OCI-LY1 (cell line): ENCODE measurements around the gene THOC2.

Experiments used
- H2AFZ ChIP-seq: fragments of 200-600 bp; sonication (generic), shearing (Covaris generic); 2 replicates; pipeline ENCODE4 v1.6.0; 2014; ENCODE audit warnings: antibody characterized with exemption, mild to moderate bottlenecking, low read length
- H3F3A ChIP-seq: fragments of 200-600 bp; sonication (generic), shearing (Covaris generic); 2 replicates; pipeline ENCODE4 v1.6.0; 2014; ENCODE audit warnings: mild to moderate bottlenecking, antibody characterized with exemption, low read length, moderate library complexity; ENCODE audit not compliant: insufficient read depth
- H3K27ac ChIP-seq: fragments of 200-600 bp; sonication (generic); 2 replicates; pipeline ENCODE4 v1.5.1; 2014; ENCODE audit warnings: low read length, mixed run types, mild to moderate bottlenecking, low read depth; ENCODE audit not compliant: poor library complexity, severe bottlenecking
- H3K27me3 ChIP-seq: fragments of 200-600 bp; sonication (generic); 2 replicates; pipeline ENCODE4 v1.6.0; 2014; ENCODE audit warnings: antibody characterized with exemption, mild to moderate bottlenecking, low read length, moderate library complexity; ENCODE audit not compliant: insufficient read depth
- H3K36me3 ChIP-seq: fragments of 200-600 bp; sonication (generic); 2 replicates; pipeline ENCODE4 v1.6.1; 2014; ENCODE audit warnings: mild to moderate bottlenecking, antibody characterized with exemption, low read length, moderate library complexity, mixed read lengths; ENCODE audit not compliant: insufficient read depth
- H3K4me1 ChIP-seq: fragments of 200-600 bp; sonication (generic); 2 replicates; pipeline ENCODE4 v1.5.1; 2014; ENCODE audit warnings: mild to moderate bottlenecking, low read length, moderate library complexity; ENCODE audit not compliant: insufficient read depth, severe bottlenecking
- H3K4me2 ChIP-seq: fragments of 200-600 bp; sonication (generic), shearing (Covaris generic); 2 replicates; pipeline ENCODE4 v1.6.1; 2014; ENCODE audit warnings: low read length
- H3K4me3 ChIP-seq: fragments of 200-600 bp; sonication (generic); 2 replicates; pipeline ENCODE4 v1.5.1; 2014; ENCODE audit warnings: low read length, low read depth, mild to moderate bottlenecking, mixed read lengths; ENCODE audit not compliant: poor library complexity, severe bottlenecking
- H3K79me2 ChIP-seq: fragments of 200-600 bp; shearing (Covaris generic); 2 replicates; pipeline ENCODE4 v1.6.1; 2016; ENCODE audit warnings: mixed run types, low read length, mixed read lengths; ENCODE audit not compliant: insufficient read depth
- H3K9ac ChIP-seq: fragments of 200-600 bp; sonication (generic), shearing (Covaris generic); 2 replicates; pipeline ENCODE4 v1.6.1; 2014; ENCODE audit warnings: mild to moderate bottlenecking, low read length, mixed read lengths
- H3K9me2 ChIP-seq: fragments of 200-600 bp; sonication (generic), shearing (Covaris generic); 2 replicates; pipeline ENCODE4 v1.6.1; 2014; ENCODE audit warnings: low read depth, mild to moderate bottlenecking, low read length, mixed read lengths
- H3K9me3 ChIP-seq: fragments of 200-600 bp; shearing (Covaris generic); 2 replicates; pipeline ENCODE4 v1.6.1; 2014; ENCODE audit warnings: low read length, mixed read lengths
- H4K20me1 ChIP-seq: fragments of 200-600 bp; sonication (generic), shearing (Covaris generic); 2 replicates; pipeline ENCODE4 v1.6.0; 2016; ENCODE audit warnings: mild to moderate bottlenecking, low read length; ENCODE audit not compliant: insufficient read depth
- CTCF ChIP-seq: fragments of 200-600 bp; sonication (generic), shearing (Covaris generic); IDR thresholded peaks from 2 replicates; pipeline ENCODE4 v1.5.1; 2017; ENCODE audit warnings: mild to moderate bottlenecking, antibody characterized with exemption, low read length, moderate library complexity, mixed read lengths
- EZH2 ChIP-seq: fragments of 200-600 bp; sonication (generic), shearing (Covaris generic); IDR thresholded peaks from 2 replicates; pipeline ENCODE4 v1.8.0; 2017; ENCODE audit warnings: borderline replicate concordance, mixed run types, mild to moderate bottlenecking, antibody characterized with exemption, low read length, moderate library complexity, mixed read lengths

Gene THOC2

GRCh38 chrX:123629502-123629901, 103.3 kb downstream of the THOC2 start:
- Histone ChIP-seq H3K9me3 (no peaks in the 10 kb centered on the region), H3K4me2 (no peak overlapping the region), H3F3A (no peaks in the 10 kb centered on the region), H2AFZ (no peak overlapping the region), H3K36me3 (peaks cover 72% of the 10 kb centered on the region), H4K20me1 (no peaks in the 10 kb centered on the region), H3K4me3 (no peak overlapping the region), H3K4me1 (no peaks in the 10 kb centered on the region), H3K27ac (no peak overlapping the region), H3K9ac (no peak overlapping the region), H3K27me3 (no peaks in the 10 kb centered on the region), H3K79me2 (no peaks in the 10 kb centered on the region), H3K9me2 (no peaks in the 10 kb centered on the region)
- TF ChIP-seq EZH2 (no peak), CTCF (no peak)

- H2AFZ ChIP-seq, result no peak overlapping the region
- H3K79me2 ChIP-seq, result no peaks in the 10 kb centered on the region
- no peaks in the 10 kb centered on the region for H3K27me3 ChIP-seq
- no peaks in the 10 kb centered on the region for H3K9me2 ChIP-seq
- H3K4me2 ChIP-seq, result no peak overlapping the region
- H3K9me3 ChIP-seq, result no peaks in the 10 kb centered on the region
- no peak overlapping the region for H3K27ac ChIP-seq
- H3K4me1 ChIP-seq, result no peaks in the 10 kb centered on the region
- H3K4me3 ChIP-seq, result no peak overlapping the region
- H3F3A ChIP-seq, result no peaks in the 10 kb centered on the region
- no peaks in the 10 kb centered on the region for H4K20me1 ChIP-seq
- peaks cover 79% of the 10 kb centered on the region for H3K36me3 ChIP-seq
- TF ChIP-seq CTCF, result no peak
- TF ChIP-seq EZH2, result no peak
- no peak overlapping the region for H3K9ac ChIP-seq
These were observed 105.9 kb downstream of the THOC2 start for GRCh38 chrX:123626962-123627361.

GRCh38 chrX:123625952-123626351, 106.9 kb downstream of the THOC2 start:
- Histone ChIP-seq H3K36me3 (peaks cover 75% of the 10 kb centered on the region), H3K9me3 (no peaks in the 10 kb centered on the region), H3K9ac (no peak overlapping the region), H3K9me2 (no peaks in the 10 kb centered on the region), H3F3A (no peaks in the 10 kb centered on the region), H4K20me1 (no peaks in the 10 kb centered on the region), H3K4me1 (no peaks in the 10 kb centered on the region), H3K4me3 (no peak overlapping the region), H3K79me2 (no peaks in the 10 kb centered on the region), H3K27me3 (no peaks in the 10 kb centered on the region), H3K4me2 (no peak overlapping the region), H3K27ac (no peak overlapping the region), H2AFZ (no peak overlapping the region)
- no peak for TF ChIP-seq EZH2

GRCh38 chrX:123625477-123625876, 107.4 kb downstream of the THOC2 start:
- Histone ChIP-seq H3K4me3 (no peak overlapping the region), H2AFZ (no peak overlapping the region), H3F3A (no peaks in the 10 kb centered on the region), H3K9me3 (no peaks in the 10 kb centered on the region), H4K20me1 (no peaks in the 10 kb centered on the region), H3K4me2 (no peak overlapping the region), H3K27me3 (no peaks in the 10 kb centered on the region), H3K27ac (no peak overlapping the region), H3K79me2 (no peaks in the 10 kb centered on the region), H3K4me1 (no peaks in the 10 kb centered on the region), H3K9ac (no peak overlapping the region), H3K36me3 (peaks cover 74% of the 10 kb centered on the region), H3K9me2 (no peaks in the 10 kb centered on the region)
- no peak for TF ChIP-seq CTCF
